ENCODE results near the gene SH3PXD2B. TPM values are rescaled to one million over a fixed set of nuclear protein-coding genes. Genes with fewer than 3 reads are reported as not detected.
A peak's percentile ranks its signal among the peaks of the same experiment; 100 is the strongest.

The SH3PXD2B gene
- total and polyA plus RNA-seq, 2 of the 4 experiments (the other 2 are of a cell fraction) = 8.2 to 14.4 TPM

GRCh38 chr5:172441262-172441751 is 13.0 kb downstream of the SH3PXD2B start:
- no TSS peak for BruUV-seq (replicated peaks)
- peaks cover 34% of the 10 kb centered on the region for H3K4me1 ChIP-seq (ENCODE audit: control insufficient read depth, insufficient read depth, low read length)
- intact Hi-C loops (cut with micrococcal nuclease) = no loop called here

More at GRCh38 chr5:172441262-172441751, 13.0 kb downstream of the SH3PXD2B start:
- 96% methylated on average over 6 of the region's 14 CpGs; no CpG with 5 or more reads in 1 of the 2 experiments for WGBS, 2 experiments (ENCODE audit: extremely low coverage in 2 of 2, insufficient read length in 1 of 2)
- no peaks in the 10 kb centered on the region for H3K9me3 ChIP-seq (ENCODE audit: control insufficient read depth, insufficient read depth, low read length)
- H3K18ac ChIP-seq (ENCODE audit: low read depth, low read length) = peak overlapping the region; percentile 22; the same call in 1 of the 2 replicates
- no peak overlapping the region for H3K9ac ChIP-seq (ENCODE audit: low read depth, low read length)
- peaks cover 25 to 93% of the 10 kb centered on the region in 2 experiments for H3K79me1 ChIP-seq (ENCODE audit: low read depth in 1 of 2, low read length in 2 of 2)
- no peak overlapping the region for H4K8ac ChIP-seq (ENCODE audit: low read depth in 2 of 2, low read length in 2 of 2)
- no peak overlapping the region for H2BK120ac ChIP-seq (ENCODE audit: low read depth, low read length)
- H3K27ac ChIP-seq (ENCODE audit: insufficient read depth, low read length) = no peak overlapping the region; the same call in 1 of the 2 replicates
- no peak overlapping the region for H4K91ac ChIP-seq (ENCODE audit: insufficient read depth, low read depth, low read length)
- DNase-seq (no peak), ATAC-seq (ENCODE audit: low read depth) (no peak)
- H3K4ac ChIP-seq (ENCODE audit: low read depth, low read length) = no peak overlapping the region
- H2BK15ac ChIP-seq (ENCODE audit: low read depth, low read length) = no peak overlapping the region
- H2AFZ ChIP-seq (replicated peaks; ENCODE audit: low read length, poor library complexity) = no peak overlapping the region
- peaks cover 21% of the 10 kb centered on the region; the same call in 1 of the 2 replicates for H3K36me3 ChIP-seq (ENCODE audit: control insufficient read depth, insufficient read depth, low read length)
- TF ChIP-seq RAD21 (IDR thresholded peaks at IDR 0.05; ENCODE audit: low read length) (no peak), USF2 (IDR thresholded peaks at IDR 0.05; ENCODE audit: low read depth, low read length) (no peak), MAFK (IDR thresholded peaks at IDR 0.05; ENCODE audit: low read depth, low read length) (no peak), MAZ (IDR thresholded peaks at IDR 0.05; ENCODE audit: borderline replicate concordance, low read depth, low read length) (no peak), FOS (IDR thresholded peaks at IDR 0.05; ENCODE audit: low read depth, low read length) (no peak), MXI1 (IDR thresholded peaks at IDR 0.05; ENCODE audit: borderline replicate concordance, low read depth, low read length) (no peak), NFE2L2 (IDR thresholded peaks at IDR 0.05; ENCODE audit: low read depth, low read length) (no peak), RFX5 (IDR thresholded peaks at IDR 0.05; ENCODE audit: low read depth, low read length) (no peak), POLR2A (IDR thresholded peaks at IDR 0.05; ENCODE audit: low read depth, low read length) (no peak), CHD1 (IDR thresholded peaks at IDR 0.05; ENCODE audit: low read depth, low read length) (no peak)
- TF ChIP-seq, protein P1, sequence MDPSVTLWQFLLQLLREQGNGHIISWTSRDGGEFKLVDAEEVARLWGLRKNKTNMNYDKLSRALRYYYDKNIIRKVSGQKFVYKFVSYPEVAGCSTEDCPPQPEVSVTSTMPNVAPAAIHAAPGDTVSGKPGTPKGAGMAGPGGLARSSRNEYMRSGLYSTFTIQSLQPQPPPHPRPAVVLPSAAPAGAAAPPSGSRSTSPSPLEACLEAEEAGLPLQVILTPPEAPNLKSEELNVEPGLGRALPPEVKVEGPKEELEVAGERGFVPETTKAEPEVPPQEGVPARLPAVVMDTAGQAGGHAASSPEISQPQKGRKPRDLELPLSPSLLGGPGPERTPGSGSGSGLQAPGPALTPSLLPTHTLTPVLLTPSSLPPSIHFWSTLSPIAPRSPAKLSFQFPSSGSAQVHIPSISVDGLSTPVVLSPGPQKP (IDR thresholded peaks at IDR 0.05; ENCODE audit: borderline replicate concordance, low read depth, low read length) = no peak
- no peak overlapping the region; the same call in 1 of the 2 replicates for H4K5ac ChIP-seq (ENCODE audit: low read depth, low read length)
- no peak overlapping the region for H3K56ac ChIP-seq (ENCODE audit: extremely low read depth, insufficient read depth, low read length)
- H4K20me1 ChIP-seq (ENCODE audit: insufficient read depth, low read length) = peaks cover 98% of the 10 kb centered on the region
- ChIA-PET CTCF (no interaction called here), POLR2A (ENCODE audit: unreplicated experiment) (no interaction called here)
- in situ Hi-C loops (cut with MboI; ENCODE audit: low sequenced_read_pairs) (no loop called here), dilution Hi-C loops (cut with HindIII; ENCODE audit: low sequenced_read_pairs, unreplicated experiment) (no loop called here)
- H2AK9ac ChIP-seq (replicated peaks; ENCODE audit: low read depth, low read length, poor library complexity) = no peak overlapping the region
- H3K23ac ChIP-seq (ENCODE audit: low read depth, low read length) = no peak overlapping the region
- no peak overlapping the region for H3K4me2 ChIP-seq (ENCODE audit: low read depth, low read length)
- H3K4me3 ChIP-seq (ENCODE audit: insufficient read depth, low read depth, low read length) = no peak overlapping the region
- no peaks in the 10 kb centered on the region for H3K27me3 ChIP-seq (ENCODE audit: control insufficient read depth, insufficient read depth, low read length)
- no peak overlapping the region for H2BK5ac ChIP-seq (ENCODE audit: low read depth, low read length, poor library complexity, severe bottlenecking)
- H3K9me1 ChIP-seq (ENCODE audit: insufficient read depth, low read length) = peaks cover 30% of the 10 kb centered on the region
- no peak overlapping the region for H2BK20ac ChIP-seq (ENCODE audit: low read depth, low read length)
- no peak overlapping the region for H3K14ac ChIP-seq (replicated peaks; ENCODE audit: low read depth, low read length)
- H2AK5ac ChIP-seq (ENCODE audit: low read depth, low read length) = peak overlapping the region; percentile 69

All from IMR-90 (cell line).